ENCODE data around the gene ANK3. TPM values are rescaled to one million over a fixed set of nuclear protein-coding genes. Genes with fewer than 3 reads are reported as not detected.

The ANK3 gene
- total RNA-seq, 1 experiment from 2014 or later: 15.3 TPM

DNA sequence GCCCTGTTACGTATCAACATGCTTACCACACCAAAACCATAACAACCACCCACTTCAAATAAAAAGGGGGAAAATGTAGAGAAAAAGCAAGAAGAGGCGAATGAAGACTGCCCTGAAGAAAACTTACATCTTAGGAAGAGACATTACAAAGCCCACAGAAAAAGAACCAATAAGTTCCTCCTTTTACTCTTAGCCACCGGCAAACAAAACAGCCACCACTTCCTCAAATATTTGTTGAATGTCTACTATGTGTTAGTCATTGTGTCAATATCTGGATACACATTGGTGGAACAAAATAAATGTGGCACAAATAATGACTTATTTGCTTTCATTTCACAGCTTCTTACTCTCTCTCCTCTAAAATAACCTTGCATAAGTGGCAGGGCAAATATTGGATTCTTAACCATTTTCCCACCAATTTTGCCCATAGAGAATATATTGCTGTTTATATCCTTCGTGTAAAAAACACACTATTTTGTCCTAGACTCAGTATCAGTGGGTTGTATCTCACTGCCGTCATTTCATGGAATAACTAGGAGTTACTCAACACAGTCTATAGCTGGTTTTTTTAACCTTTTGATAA lies 106.8 kb downstream of the ANK3 start:
- no peak overlapping the region for H3K27ac ChIP-seq (ENCODE audit: low read depth, low read length)
- H3K9ac ChIP-seq (ENCODE audit: low read length): no peak overlapping the region
- CTCF ChIA-PET: no interaction called here
- H4K20me1 ChIP-seq (ENCODE audit: insufficient read depth): no peaks in the 10 kb centered on the region
- H3K4me2 ChIP-seq (ENCODE audit: low read length): peak overlapping the region; percentile 39
- no TSS peak for BruUV-seq (replicated peaks)
- TF ChIP-seq, protein P1, sequence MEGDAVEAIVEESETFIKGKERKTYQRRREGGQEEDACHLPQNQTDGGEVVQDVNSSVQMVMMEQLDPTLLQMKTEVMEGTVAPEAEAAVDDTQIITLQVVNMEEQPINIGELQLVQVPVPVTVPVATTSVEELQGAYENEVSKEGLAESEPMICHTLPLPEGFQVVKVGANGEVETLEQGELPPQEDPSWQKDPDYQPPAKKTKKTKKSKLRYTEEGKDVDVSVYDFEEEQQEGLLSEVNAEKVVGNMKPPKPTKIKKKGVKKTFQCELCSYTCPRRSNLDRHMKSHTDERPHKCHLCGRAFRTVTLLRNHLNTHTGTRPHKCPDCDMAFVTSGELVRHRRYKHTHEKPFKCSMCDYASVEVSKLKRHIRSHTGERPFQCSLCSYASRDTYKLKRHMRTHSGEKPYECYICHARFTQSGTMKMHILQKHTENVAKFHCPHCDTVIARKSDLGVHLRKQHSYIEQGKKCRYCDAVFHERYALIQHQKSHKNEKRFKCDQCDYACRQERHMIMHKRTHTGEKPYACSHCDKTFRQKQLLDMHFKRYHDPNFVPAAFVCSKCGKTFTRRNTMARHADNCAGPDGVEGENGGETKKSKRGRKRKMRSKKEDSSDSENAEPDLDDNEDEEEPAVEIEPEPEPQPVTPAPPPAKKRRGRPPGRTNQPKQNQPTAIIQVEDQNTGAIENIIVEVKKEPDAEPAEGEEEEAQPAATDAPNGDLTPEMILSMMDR (IDR thresholded peaks at IDR 0.05 in 2 of 3, conservative IDR thresholded peaks at IDR 0.05 in 1 of 3; ENCODE audit: borderline replicate concordance in 1 of 3, insufficient read depth in 1 of 3, low read depth in 2 of 3, low read length in 2 of 3): no peak
- TF ChIP-seq, protein P2, sequence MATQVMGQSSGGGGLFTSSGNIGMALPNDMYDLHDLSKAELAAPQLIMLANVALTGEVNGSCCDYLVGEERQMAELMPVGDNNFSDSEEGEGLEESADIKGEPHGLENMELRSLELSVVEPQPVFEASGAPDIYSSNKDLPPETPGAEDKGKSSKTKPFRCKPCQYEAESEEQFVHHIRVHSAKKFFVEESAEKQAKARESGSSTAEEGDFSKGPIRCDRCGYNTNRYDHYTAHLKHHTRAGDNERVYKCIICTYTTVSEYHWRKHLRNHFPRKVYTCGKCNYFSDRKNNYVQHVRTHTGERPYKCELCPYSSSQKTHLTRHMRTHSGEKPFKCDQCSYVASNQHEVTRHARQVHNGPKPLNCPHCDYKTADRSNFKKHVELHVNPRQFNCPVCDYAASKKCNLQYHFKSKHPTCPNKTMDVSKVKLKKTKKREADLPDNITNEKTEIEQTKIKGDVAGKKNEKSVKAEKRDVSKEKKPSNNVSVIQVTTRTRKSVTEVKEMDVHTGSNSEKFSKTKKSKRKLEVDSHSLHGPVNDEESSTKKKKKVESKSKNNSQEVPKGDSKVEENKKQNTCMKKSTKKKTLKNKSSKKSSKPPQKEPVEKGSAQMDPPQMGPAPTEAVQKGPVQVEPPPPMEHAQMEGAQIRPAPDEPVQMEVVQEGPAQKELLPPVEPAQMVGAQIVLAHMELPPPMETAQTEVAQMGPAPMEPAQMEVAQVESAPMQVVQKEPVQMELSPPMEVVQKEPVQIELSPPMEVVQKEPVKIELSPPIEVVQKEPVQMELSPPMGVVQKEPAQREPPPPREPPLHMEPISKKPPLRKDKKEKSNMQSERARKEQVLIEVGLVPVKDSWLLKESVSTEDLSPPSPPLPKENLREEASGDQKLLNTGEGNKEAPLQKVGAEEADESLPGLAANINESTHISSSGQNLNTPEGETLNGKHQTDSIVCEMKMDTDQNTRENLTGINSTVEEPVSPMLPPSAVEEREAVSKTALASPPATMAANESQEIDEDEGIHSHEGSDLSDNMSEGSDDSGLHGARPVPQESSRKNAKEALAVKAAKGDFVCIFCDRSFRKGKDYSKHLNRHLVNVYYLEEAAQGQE (IDR thresholded peaks at IDR 0.05; ENCODE audit: low read depth): no peak
- TF ChIP-seq JUND (IDR thresholded peaks at IDR 0.05) (peak; percentile 46; the same call in 1 of the 2 replicates), FOSL1 (IDR thresholded peaks at IDR 0.05; ENCODE audit: low read depth) (peak; percentile 52; the same call in 1 of the 2 replicates)
- DNase-seq (ENCODE audit: low read depth, low spot score): no peak
- H3K4me3 ChIP-seq (replicated peaks in 1 of 2; ENCODE audit: low read depth in 1 of 2, low read length in 2 of 2): no peak overlapping the region
- POLR2A ChIA-PET: no interaction called here
- H3K9me2 ChIP-seq (ENCODE audit: insufficient read depth): no peaks in the 10 kb centered on the region
- H3K4me1 ChIP-seq (ENCODE audit: control insufficient read depth in 1 of 2, insufficient read depth in 2 of 2, low read length in 2 of 2): peaks cover 0 to 13% of the 10 kb centered on the region in 2 experiments; a peak in 2 of 4 replicates
- H2AFZ ChIP-seq (ENCODE audit: low read depth, low read length, poor library complexity, severe bottlenecking): no peak overlapping the region
- ATAC-seq: no peak
- intact Hi-C loops (cut with micrococcal nuclease): no loop called here
- no peaks in the 10 kb centered on the region for H3K27me3 ChIP-seq (ENCODE audit: insufficient read depth, low read length)
- RAD21 ChIA-PET (ENCODE audit: low non-redundant PET in 1 of 2, low total read pairs in 2 of 2, uncharacterized antibody in 2 of 2, unreplicated experiment in 2 of 2): no interaction called here
- H3K9me3 ChIP-seq (ENCODE audit: control insufficient read depth in 1 of 2, insufficient read depth in 1 of 2, low read depth in 1 of 2, low read length in 2 of 2): no peaks in the 10 kb centered on the region
- no peaks in the 10 kb centered on the region for H3K36me3 ChIP-seq (ENCODE audit: control insufficient read depth in 1 of 2, insufficient read depth in 2 of 2, low read length in 2 of 2)
- no peaks in the 10 kb centered on the region for H3K79me2 ChIP-seq (ENCODE audit: insufficient read depth, low read length)
